Caco-2 (cell line): ENCODE data around the gene DOCK3. TPM values are rescaled to one million over a fixed set of nuclear protein-coding genes. Genes with fewer than 3 reads are reported as not detected.
A peak's percentile ranks its signal among the peaks of the same experiment; 100 is the strongest.
"Not testable (repeated sequence)": the region's sequence is repeated elsewhere in the genome, so short reads cannot be mapped to it uniquely, and the experiment has no call there.

Experiments used
- BruUV-seq: library from RNA; stranded (reverse); fragments of 400-500 nt; replicated peaks from 2 replicates; lab custom pipeline; 2021; lab: Mats Ljungman, UMichigan
- CTCF ChIA-PET: fragments of 300-600 bp; sonication (Branson Sonifier 250); formaldehyde crosslinking; loops from one replicate; lab custom pipeline; 2022; ENCODE audit warnings: antibody characterized with exemption; lab: Charles Lee
- POLR2A ChIA-PET: fragments of 300-600 bp; sonication (Branson Sonifier 250); formaldehyde crosslinking; loops from one replicate; lab custom pipeline; 2022; ENCODE audit warnings: antibody characterized with exemption; lab: Charles Lee
- DNase-seq, 2 experiments: peaks; one replicate each; pipeline versions ENCODE4 v3.0.0 to v3.0.0-alpha.2; 2020 to 2022
- H3K27me3 ChIP-seq: replicated peaks from 2 replicates; pipeline ENCODE4 v1.6.0; 2011; ENCODE audit warnings: low read length; ENCODE audit not compliant: control insufficient read depth, insufficient read depth
- H3K36me3 ChIP-seq: 2 replicates; pipeline ENCODE4 v1.5.1; 2011; ENCODE audit warnings: low read length; ENCODE audit not compliant: control insufficient read depth, insufficient read depth
- H3K4me1 ChIP-seq: fragments of 250-450 bp; sonication (Bioruptor Pico); 2 replicates; pipeline ENCODE4 v1.5.1; 2020; ENCODE audit warnings: mild to moderate bottlenecking
- H3K4me3 ChIP-seq: 2 replicates; pipeline ENCODE4 v1.5.1; 2011; ENCODE audit warnings: low read depth, mild to moderate bottlenecking, control low read depth, low read length
- H3K9me3 ChIP-seq: fragments of 250-450 bp; sonication (Bioruptor Pico); 2 replicates; pipeline ENCODE4 v1.5.1; 2020; ENCODE audit warnings: mild to moderate bottlenecking, moderate library complexity
- H3K27ac Mint-ChIP-seq: one replicate; pipeline ENCODE4 v1.8.0; 2022; ENCODE audit warnings: mixed read lengths; ENCODE audit not compliant: unreplicated experiment
- H3K27me3 Mint-ChIP-seq: one replicate; pipeline ENCODE4 v1.8.0; 2022; ENCODE audit warnings: mixed read lengths; ENCODE audit not compliant: insufficient read depth, unreplicated experiment
- H3K36me3 Mint-ChIP-seq: one replicate; pipeline ENCODE4 v1.8.0; 2022; ENCODE audit warnings: mild to moderate bottlenecking, mixed read lengths; ENCODE audit not compliant: insufficient read depth, unreplicated experiment
- H3K4me1 Mint-ChIP-seq: one replicate; pipeline ENCODE4 v1.8.0; 2022; ENCODE audit warnings: low read depth, mixed read lengths; ENCODE audit not compliant: unreplicated experiment
- H3K4me3 Mint-ChIP-seq: one replicate; pipeline ENCODE4 v1.8.0; 2022; ENCODE audit warnings: mild to moderate bottlenecking, moderate library complexity, mixed read lengths; ENCODE audit not compliant: unreplicated experiment
- H3K9me3 Mint-ChIP-seq: one replicate; pipeline ENCODE4 v1.8.0; 2022; ENCODE audit warnings: mixed read lengths; ENCODE audit not compliant: unreplicated experiment
- intact Hi-C: fragments of 100-400 bp; cut with micrococcal nuclease; formaldehyde crosslinking; loops from one replicate; pipeline ENCODE4 v1.10.0; 2022; ENCODE audit not compliant: unreplicated experiment
- total RNA-seq: library from RNA; stranded (reverse); gene quantifications from 2 replicates; pipeline ENCODE4 v1.2.3, GENCODE V29; 2022
- TF ChIP-seq, protein P1 (sequence below), 2 experiments: fragments of 200-600 bp in 1 of 2; IDR thresholded peaks; 1 replicate in 1 of 2; 2 replicates in 1 of 2; pipeline versions ENCODE4 v1.5.1 to v1.8.0; 2011 to 2022; ENCODE audit warnings: antibody characterized with exemption in 1 of 2, control low read depth in 1 of 2, inconsistent platforms in 1 of 2, low read depth in 1 of 2, low read length in 1 of 2, mild to moderate bottlenecking in 1 of 2, moderate library complexity in 1 of 2; ENCODE audit not compliant: insufficient read depth in 1 of 2, severe bottlenecking in 1 of 2, unreplicated experiment in 1 of 2

Gene DOCK3
- total RNA-seq, 1 experiment from 2014 or later, result 0.05 TPM

DNA sequence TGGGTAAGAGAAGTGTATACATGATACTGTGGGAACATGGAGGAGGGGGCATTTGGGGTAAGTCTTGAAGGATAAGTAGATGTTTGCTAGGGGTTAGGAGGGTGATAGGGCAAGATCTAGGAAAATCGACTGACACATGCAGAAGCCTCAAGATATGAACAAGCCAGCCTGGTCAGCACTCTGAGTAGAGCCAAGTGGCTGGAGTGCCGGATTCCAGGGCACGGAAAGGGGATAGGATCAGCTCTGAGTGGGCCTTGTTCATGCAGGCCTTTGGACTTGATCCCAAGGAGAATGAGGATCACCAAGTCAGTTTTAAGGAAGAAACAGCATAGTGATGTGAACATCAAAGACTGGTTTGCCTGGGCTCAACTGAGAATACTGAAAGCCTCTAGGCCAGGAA is 686.1 kb downstream of the DOCK3 start:
- POLR2A ChIA-PET, result no interaction called here
- BruUV-seq, result no TSS peak

DNA sequence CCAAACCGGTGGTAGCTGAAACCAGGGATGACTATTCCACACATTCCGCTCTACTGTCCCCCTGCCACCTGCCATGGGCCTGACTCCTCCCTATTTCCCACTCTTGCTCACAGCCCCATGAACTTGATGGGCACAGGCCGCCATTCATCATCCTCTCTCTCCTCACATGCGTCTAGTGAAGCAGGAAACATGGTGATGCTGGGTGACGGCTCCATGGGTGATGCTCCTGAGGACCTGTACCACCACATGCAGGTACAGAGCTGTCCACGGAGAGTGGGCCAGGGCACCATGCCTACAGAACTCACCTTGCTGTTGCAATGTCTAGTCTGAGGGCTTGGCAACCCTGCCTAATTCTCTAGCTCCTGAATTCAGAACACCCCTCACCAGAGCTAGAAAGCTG is 687.0 kb downstream of the DOCK3 start:
- ChIA-PET POLR2A (no interaction called here), CTCF (no interaction called here)

More for the DNA sequence above, 686.1 kb downstream of the DOCK3 start:
- Mint-ChIP-seq H3K27ac (no peak overlapping the region), H3K27me3 (peaks cover 10% of the 10 kb centered on the region), H3K36me3 (no peaks in the 10 kb centered on the region), H3K9me3 (no peaks in the 10 kb centered on the region), H3K4me3 (no peak overlapping the region), H3K4me1 (no peaks in the 10 kb centered on the region)
- intact Hi-C loops, result no loop called here
- Histone ChIP-seq H3K4me3 (no peak overlapping the region), H3K9me3 (no peaks in the 10 kb centered on the region), H3K4me1 (no peaks in the 10 kb centered on the region), H3K36me3 (no peaks in the 10 kb centered on the region), H3K27me3 (no peaks in the 10 kb centered on the region)
- TF ChIP-seq, protein P1, sequence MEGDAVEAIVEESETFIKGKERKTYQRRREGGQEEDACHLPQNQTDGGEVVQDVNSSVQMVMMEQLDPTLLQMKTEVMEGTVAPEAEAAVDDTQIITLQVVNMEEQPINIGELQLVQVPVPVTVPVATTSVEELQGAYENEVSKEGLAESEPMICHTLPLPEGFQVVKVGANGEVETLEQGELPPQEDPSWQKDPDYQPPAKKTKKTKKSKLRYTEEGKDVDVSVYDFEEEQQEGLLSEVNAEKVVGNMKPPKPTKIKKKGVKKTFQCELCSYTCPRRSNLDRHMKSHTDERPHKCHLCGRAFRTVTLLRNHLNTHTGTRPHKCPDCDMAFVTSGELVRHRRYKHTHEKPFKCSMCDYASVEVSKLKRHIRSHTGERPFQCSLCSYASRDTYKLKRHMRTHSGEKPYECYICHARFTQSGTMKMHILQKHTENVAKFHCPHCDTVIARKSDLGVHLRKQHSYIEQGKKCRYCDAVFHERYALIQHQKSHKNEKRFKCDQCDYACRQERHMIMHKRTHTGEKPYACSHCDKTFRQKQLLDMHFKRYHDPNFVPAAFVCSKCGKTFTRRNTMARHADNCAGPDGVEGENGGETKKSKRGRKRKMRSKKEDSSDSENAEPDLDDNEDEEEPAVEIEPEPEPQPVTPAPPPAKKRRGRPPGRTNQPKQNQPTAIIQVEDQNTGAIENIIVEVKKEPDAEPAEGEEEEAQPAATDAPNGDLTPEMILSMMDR (IDR thresholded peaks at IDR 0.05; ENCODE audit: insufficient read depth in 1 of 2, low read depth in 1 of 2, low read length in 1 of 2, severe bottlenecking in 1 of 2, unreplicated experiment in 1 of 2), result no peak
- CTCF ChIA-PET, result no interaction called here
- DNase-seq, result no peak

DNA sequence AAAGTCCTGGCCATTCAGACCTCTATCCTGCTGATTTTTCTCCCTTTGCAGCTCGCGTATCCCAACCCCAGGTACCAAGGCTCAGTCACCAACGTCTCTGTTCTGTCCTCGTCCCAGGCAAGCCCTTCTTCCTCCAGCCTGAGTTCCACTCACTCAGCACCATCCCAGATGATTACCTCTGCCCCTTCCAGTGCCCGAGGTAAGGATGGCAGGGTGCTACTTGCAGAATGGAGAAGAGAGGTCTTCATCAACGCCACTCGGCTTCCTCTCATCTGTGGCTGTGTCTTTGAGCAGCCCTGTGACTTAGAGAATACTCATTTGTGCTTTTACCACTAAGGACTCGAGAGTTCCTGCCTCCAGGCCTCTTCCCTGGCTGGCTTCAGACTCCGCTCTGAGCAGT is 687.7 kb downstream of the DOCK3 start:
- Histone ChIP-seq H3K9me3 (no peaks in the 10 kb centered on the region), H3K36me3 (no peaks in the 10 kb centered on the region), H3K27me3 (no peaks in the 10 kb centered on the region), H3K4me3 (no peak overlapping the region), H3K4me1 (no peaks in the 10 kb centered on the region)
- H3K27me3 Mint-ChIP-seq, result peaks cover 16% of the 10 kb centered on the region
- no peaks in the 10 kb centered on the region for H3K9me3 Mint-ChIP-seq
- H3K4me1 Mint-ChIP-seq, result no peaks in the 10 kb centered on the region
- POLR2A ChIA-PET, result no interaction called here
- intact Hi-C loops, result no loop called here
- DNase-seq, result no peak
- no peak overlapping the region for H3K27ac Mint-ChIP-seq
- TF ChIP-seq, protein P1 (IDR thresholded peaks at IDR 0.05; ENCODE audit: insufficient read depth in 1 of 2, low read depth in 1 of 2, low read length in 1 of 2, severe bottlenecking in 1 of 2, unreplicated experiment in 1 of 2), result no peak
- BruUV-seq, result no TSS peak
- CTCF ChIA-PET, result no interaction called here
- no peak overlapping the region for H3K4me3 Mint-ChIP-seq
- H3K36me3 Mint-ChIP-seq, result no peaks in the 10 kb centered on the region

More for the DNA sequence above, 687.0 kb downstream of the DOCK3 start:
- Mint-ChIP-seq H3K36me3 (no peaks in the 10 kb centered on the region), H3K27me3 (peaks cover 10% of the 10 kb centered on the region), H3K4me1 (no peaks in the 10 kb centered on the region), H3K9me3 (no peaks in the 10 kb centered on the region), H3K4me3 (no peak overlapping the region), H3K27ac (no peak overlapping the region)
- Histone ChIP-seq H3K27me3 (no peaks in the 10 kb centered on the region), H3K9me3 (no peaks in the 10 kb centered on the region), H3K4me1 (no peaks in the 10 kb centered on the region), H3K36me3 (no peaks in the 10 kb centered on the region), H3K4me3 (no peak overlapping the region)
- DNase-seq, result no peak
- no TSS peak for BruUV-seq
- intact Hi-C loops, result no loop called here
- TF ChIP-seq, protein P1 (IDR thresholded peaks at IDR 0.05; ENCODE audit: insufficient read depth in 1 of 2, low read depth in 1 of 2, low read length in 1 of 2, severe bottlenecking in 1 of 2, unreplicated experiment in 1 of 2), result no peak

DNA sequence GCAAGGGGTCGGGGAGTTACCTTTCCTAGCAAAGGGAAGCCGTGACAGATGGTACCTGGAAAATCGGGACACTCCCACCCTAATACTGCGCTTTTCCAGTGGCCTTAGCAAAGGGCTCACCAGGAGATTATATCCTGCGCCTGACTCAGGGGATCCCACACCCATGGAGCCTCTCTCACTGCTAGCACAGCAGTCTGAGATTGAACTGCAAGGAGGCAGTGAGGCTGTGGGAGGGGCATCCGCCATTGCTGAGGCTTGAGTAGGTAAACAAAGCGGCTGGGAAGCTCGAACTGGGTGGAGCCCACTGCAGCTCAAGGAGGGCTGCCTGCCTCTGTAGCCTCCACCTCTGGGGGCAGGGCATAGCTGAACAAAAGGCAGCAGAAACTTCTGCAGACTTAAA is 693.5 kb downstream of the DOCK3 start:
- BruUV-seq, H3K9me3 Mint-ChIP-seq: not testable (repeated sequence)

More for the DNA sequence above, 693.5 kb downstream of the DOCK3 start:
- H3K4me1 Mint-ChIP-seq, H3K4me3 ChIP-seq, H3K4me3 Mint-ChIP-seq, H3K4me1 ChIP-seq, H3K27me3 ChIP-seq, H3K36me3 ChIP-seq, H3K36me3 Mint-ChIP-seq, H3K27ac Mint-ChIP-seq, intact Hi-C loops, POLR2A ChIA-PET, H3K9me3 ChIP-seq: not testable (repeated sequence)
- CTCF ChIA-PET, result interaction anchor here (1.2 kb wide), 1 partner anchor 268 kb away, joined by 3 read pairs; no protein-coding TSS in a partner anchor
- DNase-seq, result peak in 1 of 2 experiments; percentile 17
- H3K27me3 Mint-ChIP-seq, result peaks cover 18% of the 10 kb centered on the region
